Aorta (tissue), 5 donors: ENCODE data around the gene GJA1. TPM values are rescaled to one million over a fixed set of nuclear protein-coding genes. Genes with fewer than 3 reads are reported as not detected.

Experiments
- ATAC-seq: fragments of 200-7000 bp; cut with Tn5 transposase; one replicate; pipeline ENCODE4 v1.9.1; 2022; ENCODE audit warnings: moderate library complexity; ENCODE audit not compliant: low FRiP score
- DNase-seq, 2 donors: peaks; one replicate each; pipeline ENCODE4 v3.0.0-alpha.2; 2020
- H3K27ac ChIP-seq, 2 donors: one replicate each; pipeline ENCODE4 v1.5.1; 2013; ENCODE audit warnings: low read length in 2 of 2, mild to moderate bottlenecking in 2 of 2, moderate library complexity in 2 of 2, control low read depth in 1 of 2, inconsistent platforms in 1 of 2, low read depth in 1 of 2
- H3K27me3 ChIP-seq, 2 donors: one replicate each; pipeline ENCODE4 v1.6.1; 2013; ENCODE audit warnings: control low read depth in 1 of 2, low read length in 1 of 2, mild to moderate bottlenecking in 1 of 2, moderate library complexity in 1 of 2; ENCODE audit not compliant: insufficient read depth in 2 of 2, control insufficient read depth in 1 of 2
- H3K36me3 ChIP-seq, 2 donors: one replicate each; pipeline ENCODE4 v1.6.1; 2013; ENCODE audit warnings: control low read depth in 1 of 2, low read length in 1 of 2, mild to moderate bottlenecking in 1 of 2; ENCODE audit not compliant: insufficient read depth in 2 of 2, control insufficient read depth in 1 of 2
- H3K4me1 ChIP-seq, 2 donors: one replicate each; pipeline ENCODE4 v1.6.1; 2013; ENCODE audit warnings: low read length in 2 of 2, control low read depth in 1 of 2, mild to moderate bottlenecking in 1 of 2, moderate library complexity in 1 of 2; ENCODE audit not compliant: insufficient read depth in 2 of 2, control insufficient read depth in 1 of 2
- H3K4me3 ChIP-seq, 2 donors: one replicate each; pipeline ENCODE4 v1.5.1; 2013; ENCODE audit warnings: low read length in 2 of 2, control low read depth in 1 of 2, mild to moderate bottlenecking in 1 of 2
- H3K9me3 ChIP-seq: one replicate; pipeline ENCODE4 v1.6.1; 2013; ENCODE audit warnings: mild to moderate bottlenecking, low read length; ENCODE audit not compliant: control insufficient read depth
- WGBS, 2 donors: extraction: QIAGEN DNeasy Blood & Tissue Kit; methylation state at CpG; one replicate each; pipeline ENCODE4 v1.1.7; 2013; 5-methylcytosine and 5-hydroxymethylcytosine counted together
- intact Hi-C, 2 donors: fragments of 100-400 bp; cut with DNase I; formaldehyde crosslinking; loops; one replicate each; pipeline versions ENCODE4 v1.14.2 to v1.15.0; 2022
- polyA plus RNA-seq, 2 donors: library from polyadenylated mRNA; stranded (reverse); fragments of 200-250 nt; gene quantifications; one replicate each; pipeline ENCODE4 v1.2.3, GENCODE V29; 2013
- total RNA-seq, 2 donors: library from RNA; stranded (reverse); fragmentation: NEBNext Ultra II Directional; extraction: Animal tissue kit (Norgen Biotek cat#: 25700); gene quantifications; one replicate each; pipeline ENCODE4 v1.2.1, GENCODE V29; 2021
- donor health status: healthy with polysubstance abuse.
- donor health status: Bipolar disorder and iron deficiency.
- donor health status: DM: no; HTN: no; CAD: no.
- donor health status: DM: no; HTN: no; CAD: no.
- donor health status: DM: yes; HTN: yes; CAD: no.

GJA1 gene
- total and polyA plus RNA-seq, 4 donors: 168 to 213 (median 184) TPM

DNA sequence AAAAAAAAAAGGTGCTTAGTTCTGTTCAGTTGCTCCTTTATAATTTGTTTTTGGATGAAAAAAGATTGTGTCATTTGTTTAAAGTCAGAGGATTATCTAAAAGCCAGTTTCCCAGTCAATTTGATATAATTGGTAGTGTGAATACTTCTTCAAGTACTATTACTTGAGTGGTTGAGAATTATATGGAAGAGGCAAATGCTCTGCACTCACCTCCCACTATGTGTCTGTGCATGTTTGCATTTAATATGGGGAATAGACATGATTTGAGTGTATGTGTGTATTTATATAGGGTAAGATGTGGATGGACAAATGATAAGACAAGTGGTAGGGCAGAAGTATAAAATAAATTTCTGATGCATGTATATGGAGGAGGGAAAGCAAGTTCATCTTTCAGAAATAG, 15.8 kb downstream of the GJA1 start:
- ATAC-seq: no peak
- no peaks in the 10 kb centered on the region for H3K9me3 ChIP-seq

DNA sequence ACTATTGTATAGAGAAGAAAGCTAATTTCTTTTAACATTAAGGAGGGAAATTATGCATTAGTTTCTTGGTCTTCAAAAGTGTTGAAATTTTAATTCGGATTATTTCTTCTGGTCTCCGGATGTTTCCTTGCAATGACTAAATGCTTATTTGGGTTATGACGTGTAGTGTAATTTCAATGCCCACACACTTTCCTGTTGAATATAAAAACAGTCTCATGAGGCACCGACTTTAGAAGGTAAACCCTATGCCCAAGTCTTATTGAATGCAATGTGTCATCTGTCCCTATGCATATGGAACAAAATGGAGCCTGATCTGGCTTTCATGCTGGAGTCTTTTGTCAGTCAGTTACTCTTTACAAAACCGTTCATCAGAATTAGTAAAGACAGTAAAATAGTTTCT, 17.7 kb downstream of the GJA1 start:
- Histone ChIP-seq H3K27me3 (no peaks in the 10 kb centered on the region), H3K4me1 (no peaks in the 10 kb centered on the region), H3K4me3 (no peak overlapping the region), H3K9me3 (no peaks in the 10 kb centered on the region), H3K36me3 (no peaks in the 10 kb centered on the region), H3K27ac (no peak overlapping the region)
- ATAC-seq (no peak), DNase-seq (no peak)
- 29% methylated on average over 5 of the region's 5 CpGs for WGBS, 2 donors
- intact Hi-C loops: no loop called here

More for the DNA sequence above, 15.8 kb downstream of the GJA1 start:
- Histone ChIP-seq H3K4me3 (no peak overlapping the region), H3K27ac (no peak overlapping the region), H3K36me3 (peaks cover 5 to 9% of the 10 kb centered on the region in 2 donors), H3K4me1 (peaks cover 0 to 3% of the 10 kb centered on the region in 2 donors), H3K27me3 (no peaks in the 10 kb centered on the region)
- DNase-seq: no peak
- intact Hi-C loops: no loop called here

DNA sequence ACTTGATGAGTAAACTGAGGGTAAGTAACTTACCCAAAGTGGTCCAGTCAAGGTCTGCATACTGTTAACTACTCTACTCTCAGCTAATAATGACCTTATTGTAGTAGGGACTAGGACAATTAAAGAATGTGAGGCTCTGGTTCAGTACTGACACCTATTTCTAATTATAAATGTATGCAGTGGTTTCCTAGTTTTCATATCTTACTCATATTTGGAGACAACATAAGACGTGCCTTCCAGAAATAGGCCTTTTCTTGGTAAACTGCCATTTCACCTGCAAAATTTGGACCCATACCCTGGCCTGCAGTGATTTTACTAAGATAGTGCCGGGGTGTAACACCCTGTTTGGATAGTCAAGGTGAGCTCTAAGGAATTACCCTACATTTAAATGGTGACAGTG, 24.7 kb downstream of the GJA1 start:
- Histone ChIP-seq H3K9me3 (no peaks in the 10 kb centered on the region), H3K36me3 (no peaks in the 10 kb centered on the region), H3K27ac (no peak overlapping the region), H3K4me1 (no peaks in the 10 kb centered on the region), H3K27me3 (no peaks in the 10 kb centered on the region), H3K4me3 (no peak overlapping the region)
- WGBS, 2 donors: 45 to 54% methylated on average over 2 of the region's 2 CpGs
- no peak for ATAC-seq
- intact Hi-C loops: no loop called here
- no peak for DNase-seq

DNA sequence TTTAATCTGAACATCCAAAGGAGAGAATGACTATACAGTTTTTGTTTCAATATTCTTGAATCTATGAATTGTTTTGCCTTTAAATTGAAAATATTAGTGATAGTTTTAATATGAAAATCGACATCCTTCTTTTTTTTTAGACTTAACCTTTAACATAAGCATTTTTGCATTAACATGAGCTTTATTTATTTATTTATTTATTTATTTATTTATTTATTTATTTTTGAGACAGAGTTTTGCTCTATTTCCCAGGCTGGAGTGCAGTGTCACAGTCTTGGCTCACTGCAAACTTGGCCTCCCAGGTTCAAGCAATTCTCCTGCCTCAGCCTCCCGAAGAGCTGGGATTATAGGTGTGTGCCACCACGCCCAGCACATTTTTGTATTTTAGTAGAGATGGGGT, 27.6 kb downstream of the GJA1 start:
- DNase-seq (no peak), ATAC-seq (no peak)
- Histone ChIP-seq H3K4me3 (no peak overlapping the region), H3K27ac (no peak overlapping the region), H3K36me3 (no peaks in the 10 kb centered on the region), H3K4me1 (no peaks in the 10 kb centered on the region), H3K27me3 (no peaks in the 10 kb centered on the region), H3K9me3 (no peaks in the 10 kb centered on the region)
- intact Hi-C loops: no loop called here
- 92 to 94% methylated on average over 3 of the region's 3 CpGs for WGBS, 2 donors

DNA sequence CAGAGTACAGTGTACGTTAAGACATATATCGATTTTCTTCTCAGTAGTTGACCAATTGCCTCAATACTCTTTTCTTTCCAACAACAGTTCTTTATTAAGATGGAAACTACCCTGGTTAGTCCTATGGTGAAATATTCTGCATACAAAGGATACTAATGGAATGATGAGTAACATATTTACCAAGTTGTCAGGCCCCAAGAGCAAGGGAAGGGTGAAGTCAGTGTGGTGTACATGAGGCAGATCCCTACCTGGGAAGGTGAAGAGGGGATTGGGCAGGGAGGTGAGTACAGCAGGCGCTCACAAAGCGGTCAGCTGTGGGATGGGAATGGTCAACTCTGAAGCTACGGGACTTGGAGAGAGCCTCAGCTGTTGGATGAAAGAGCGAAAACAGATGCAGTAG, 29.7 kb downstream of the GJA1 start:
- DNase-seq: no peak
- 93 to 94% methylated on average over 6 of the region's 6 CpGs for WGBS, 2 donors
- Histone ChIP-seq H3K4me3 (no peak overlapping the region), H3K36me3 (no peaks in the 10 kb centered on the region), H3K4me1 (no peaks in the 10 kb centered on the region), H3K9me3 (no peaks in the 10 kb centered on the region), H3K27ac (no peak overlapping the region), H3K27me3 (no peaks in the 10 kb centered on the region)
- no peak for ATAC-seq
- intact Hi-C loops: no loop called here

DNA sequence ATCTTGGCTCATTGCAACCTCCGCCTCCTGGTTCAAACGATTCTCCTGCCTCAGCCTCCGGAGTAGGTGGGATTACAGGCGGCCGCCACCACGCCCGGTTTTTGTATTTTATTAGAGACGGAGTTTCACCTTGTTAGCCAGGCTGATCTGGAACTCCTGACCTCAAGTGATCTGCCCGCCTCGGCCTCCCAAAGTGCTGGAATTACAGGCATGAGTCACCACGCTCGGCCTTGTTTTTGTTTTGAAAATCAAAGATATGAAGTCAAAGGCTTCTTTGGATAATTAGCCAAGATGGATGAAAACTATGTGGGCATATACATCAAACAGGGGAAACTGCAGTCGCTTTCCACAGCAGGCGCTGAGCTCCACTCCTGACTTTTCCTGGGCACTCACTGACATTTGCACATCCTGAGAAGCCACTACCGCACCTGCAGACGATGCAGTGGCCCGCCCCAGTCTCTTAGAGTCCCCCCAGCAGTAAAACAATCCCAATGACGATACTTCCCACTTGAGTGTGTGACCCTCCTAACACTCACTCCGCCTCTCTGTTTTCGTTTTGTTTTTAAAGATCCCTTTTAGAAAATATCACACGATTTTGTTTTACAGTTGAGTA, 44.1 kb downstream of the GJA1 start:
- H3K4me3 ChIP-seq: no peak overlapping the region
- ATAC-seq: no peak
- WGBS, 2 donors: 91 to 92% methylated on average over 21 of the region's 21 CpGs
- no peaks in the 10 kb centered on the region for H3K4me1 ChIP-seq
- no peak overlapping the region for H3K27ac ChIP-seq
- H3K9me3 ChIP-seq: no peaks in the 10 kb centered on the region
- H3K27me3 ChIP-seq: no peaks in the 10 kb centered on the region
- no peaks in the 10 kb centered on the region for H3K36me3 ChIP-seq
- intact Hi-C loops: no loop called here
- no peak for DNase-seq

DNA sequence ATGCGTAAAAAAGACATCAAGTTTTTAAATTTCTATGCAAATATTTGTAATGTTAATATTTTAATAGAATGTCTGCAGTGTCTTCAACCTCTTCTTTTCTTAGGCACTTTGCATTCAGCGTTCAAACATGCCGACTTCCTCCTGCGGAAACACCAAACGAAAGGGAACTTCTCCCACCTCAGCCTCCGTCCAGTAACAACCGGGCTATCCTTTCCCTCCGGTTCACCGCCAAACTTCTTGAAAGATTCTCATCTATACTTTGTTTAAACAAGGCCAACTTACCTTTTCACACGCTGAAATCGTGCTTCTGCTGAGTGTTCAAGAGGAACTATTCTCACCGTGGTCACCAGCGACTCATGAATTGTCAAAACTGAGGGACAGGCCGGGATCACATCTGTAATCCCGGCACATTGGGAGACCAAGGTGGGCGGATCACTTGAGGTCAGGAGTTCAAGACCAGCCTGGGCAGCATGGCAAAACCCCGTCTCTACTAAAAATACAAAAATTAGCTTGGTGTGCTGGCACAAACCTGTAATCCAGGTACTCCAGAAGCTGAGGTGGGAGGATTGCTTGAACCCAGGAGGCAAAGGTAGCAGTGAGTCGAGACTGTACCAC, 44.8 kb downstream of the GJA1 start:
- 88 to 92% methylated on average over 18 of the region's 18 CpGs for WGBS, 2 donors
- H3K36me3 ChIP-seq: no peaks in the 10 kb centered on the region
- no peaks in the 10 kb centered on the region for H3K4me1 ChIP-seq
- no peak overlapping the region for H3K27ac ChIP-seq
- no peak overlapping the region for H3K4me3 ChIP-seq
- intact Hi-C loops: no loop called here
- no peaks in the 10 kb centered on the region for H3K9me3 ChIP-seq
- ATAC-seq (no peak), DNase-seq (no peak)
- H3K27me3 ChIP-seq: no peaks in the 10 kb centered on the region

DNA sequence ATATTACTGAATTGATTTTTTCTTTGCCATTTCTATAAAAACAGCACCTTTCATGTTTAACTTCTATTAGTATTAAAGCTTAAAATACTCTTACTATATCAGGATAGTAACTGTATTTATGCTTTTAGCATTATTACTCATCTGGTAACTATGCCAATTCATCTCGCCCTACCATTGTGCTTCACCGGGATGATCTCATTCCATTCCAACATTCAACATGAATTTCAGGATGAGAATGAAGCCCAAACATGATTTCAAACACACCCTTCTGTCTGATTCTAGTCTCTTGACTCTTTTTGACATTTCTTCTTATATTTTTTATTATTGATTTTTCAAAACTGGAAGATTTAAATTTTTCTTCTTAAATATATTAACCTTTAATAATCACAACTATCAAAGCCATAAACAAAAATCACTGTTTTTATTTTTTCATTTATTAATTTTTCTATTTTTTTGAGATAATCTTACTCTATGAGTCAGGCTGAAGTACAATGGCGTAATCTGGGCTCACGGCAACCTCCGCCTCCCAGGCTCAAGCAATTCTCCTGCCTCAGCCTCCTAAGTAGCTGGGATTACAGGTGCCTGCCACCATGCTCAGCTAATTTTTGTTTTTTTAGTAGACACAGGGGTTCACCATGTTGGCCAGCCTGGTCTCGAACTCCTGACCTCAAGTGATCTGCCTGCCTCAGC, 46.7 kb downstream of the GJA1 start:
- no peak overlapping the region for H3K27ac ChIP-seq
- intact Hi-C loops: no loop called here
- H3K27me3 ChIP-seq: no peaks in the 10 kb centered on the region
- ATAC-seq (no peak), DNase-seq (no peak)
- 70 to 72% methylated on average over 6 of the region's 6 CpGs for WGBS, 2 donors
- H3K9me3 ChIP-seq: no peaks in the 10 kb centered on the region
- H3K4me1 ChIP-seq: no peaks in the 10 kb centered on the region
- no peak overlapping the region for H3K4me3 ChIP-seq
- no peaks in the 10 kb centered on the region for H3K36me3 ChIP-seq

DNA sequence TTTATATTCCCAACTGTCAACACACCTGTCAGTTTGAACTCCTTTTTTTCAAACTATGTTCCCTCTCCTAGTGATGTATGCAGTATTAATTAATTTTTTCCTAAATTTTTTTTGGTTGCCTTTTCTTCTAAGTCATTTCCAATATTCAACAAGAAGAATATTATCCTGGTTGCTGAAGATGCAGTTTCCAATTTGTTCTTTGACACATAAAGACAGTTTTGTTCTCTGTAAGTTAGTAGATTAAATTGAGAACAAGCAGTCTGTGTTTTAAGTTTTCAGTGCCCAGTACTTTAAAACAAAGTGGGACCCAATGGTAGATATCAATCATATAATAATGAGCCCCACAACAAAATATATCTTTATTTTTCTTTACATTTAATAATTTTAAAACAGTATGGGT, 47.3 kb downstream of the GJA1 start:
- Histone ChIP-seq H3K27me3 (no peaks in the 10 kb centered on the region), H3K4me3 (no peak overlapping the region), H3K4me1 (no peaks in the 10 kb centered on the region), H3K9me3 (no peaks in the 10 kb centered on the region), H3K27ac (no peak overlapping the region), H3K36me3 (no peaks in the 10 kb centered on the region)
- intact Hi-C loops: no loop called here
- DNase-seq (no peak), ATAC-seq (no peak)
